GM21360 (cell line): ENCODE results near the gene NHSL2.

Experiments used
- ATAC-seq: cut with Tn5 transposase; IDR thresholded peaks from one replicate; pipeline ENCODE4 v1.9.1; 2021; ENCODE audit warnings: mild to moderate bottlenecking, moderate library complexity; ENCODE audit not compliant: unreplicated experiment

NHSL2 gene

GRCh38 chrX:72016881-72017783 is 106.5 kb downstream of the NHSL2 start:
- ATAC-seq: no peak

- ATAC-seq: peak; percentile 60
Observed at GRCh38 chrX:72018277-72019112, 107.8 kb downstream of the NHSL2 start.

DNA sequence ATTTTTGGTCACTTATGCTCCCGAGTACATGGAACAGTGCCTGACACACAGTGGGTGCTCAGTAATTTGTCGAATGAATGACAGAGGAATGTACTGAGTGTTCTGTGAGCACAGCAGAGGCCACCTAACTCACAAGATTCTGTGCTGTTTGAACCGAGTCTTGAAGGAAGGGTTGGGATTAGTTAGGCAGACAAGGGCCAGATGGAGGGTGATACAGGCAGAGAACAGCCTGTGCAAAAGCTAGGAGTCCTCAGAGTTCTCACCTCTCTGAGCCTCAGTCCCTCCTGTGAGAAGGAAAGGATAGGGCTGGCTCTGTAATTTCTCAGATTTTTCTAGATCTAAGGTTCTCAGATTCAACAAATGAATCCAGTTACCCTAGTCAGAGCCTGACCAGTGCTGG is 108.8 kb downstream of the NHSL2 start:
- ATAC-seq: no peak

DNA sequence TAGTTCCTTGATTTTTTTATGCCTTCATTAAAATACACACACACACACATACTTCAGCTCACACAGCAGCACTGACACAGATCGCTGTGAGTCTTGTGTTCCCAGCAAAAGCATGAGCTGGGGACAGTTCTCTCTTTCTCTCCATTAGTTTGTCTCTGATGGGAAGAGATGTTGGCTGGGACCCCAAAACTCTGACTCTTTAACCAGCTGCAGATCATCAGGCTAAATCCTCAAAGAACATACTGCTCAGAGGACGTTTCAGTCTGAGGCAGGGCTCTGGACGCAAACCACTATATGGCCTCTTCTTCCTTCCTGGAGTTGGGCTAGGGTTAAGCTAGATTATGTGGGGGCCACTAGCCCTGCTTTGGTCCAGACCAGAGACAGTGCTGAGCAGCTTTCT is 109.6 kb downstream of the NHSL2 start:
- no peak for ATAC-seq

- no peak for ATAC-seq
Observed at GRCh38 chrX:72020788-72021187, 110.1 kb downstream of the NHSL2 start.

DNA sequence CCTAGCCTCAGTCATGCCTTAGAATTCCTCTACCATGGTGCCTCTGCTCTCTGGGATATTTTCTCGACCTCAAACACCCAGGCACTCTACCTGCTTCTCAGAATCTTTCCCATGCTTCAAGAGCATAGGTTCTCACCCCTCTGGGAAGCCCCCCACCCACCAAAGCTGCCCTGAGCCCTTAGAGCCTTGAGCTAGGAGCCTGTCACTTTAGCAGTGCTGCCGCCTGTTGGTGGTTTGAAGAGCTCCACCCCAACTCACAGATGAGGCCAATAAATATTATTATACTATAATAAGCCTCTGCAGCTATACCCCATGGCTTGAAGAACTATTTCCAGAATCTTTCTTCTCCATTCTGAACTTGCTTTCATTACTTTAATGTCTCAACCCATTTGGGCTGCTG is 111.3 kb downstream of the NHSL2 start:
- ATAC-seq: no peak

DNA sequence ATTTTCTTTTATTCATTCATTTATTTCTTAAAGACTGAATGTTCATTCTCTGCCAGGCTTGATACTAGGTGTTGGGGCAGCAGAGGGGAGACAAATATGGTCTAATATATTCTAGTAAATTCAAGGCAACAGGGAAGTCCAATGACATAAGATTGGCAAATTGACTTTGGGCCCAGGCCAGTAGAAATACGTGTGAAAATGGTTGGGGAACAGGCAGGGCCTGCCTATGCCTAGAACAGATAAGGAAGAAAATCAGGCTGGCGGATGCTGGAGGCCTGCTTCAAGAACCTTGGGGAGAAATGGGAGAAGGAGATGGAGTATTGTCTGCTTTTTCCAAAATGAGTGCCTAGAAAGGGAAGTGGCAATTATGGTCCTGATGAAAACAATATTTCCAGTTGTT is 112.4 kb downstream of the NHSL2 start:
- ATAC-seq: no peak

DNA sequence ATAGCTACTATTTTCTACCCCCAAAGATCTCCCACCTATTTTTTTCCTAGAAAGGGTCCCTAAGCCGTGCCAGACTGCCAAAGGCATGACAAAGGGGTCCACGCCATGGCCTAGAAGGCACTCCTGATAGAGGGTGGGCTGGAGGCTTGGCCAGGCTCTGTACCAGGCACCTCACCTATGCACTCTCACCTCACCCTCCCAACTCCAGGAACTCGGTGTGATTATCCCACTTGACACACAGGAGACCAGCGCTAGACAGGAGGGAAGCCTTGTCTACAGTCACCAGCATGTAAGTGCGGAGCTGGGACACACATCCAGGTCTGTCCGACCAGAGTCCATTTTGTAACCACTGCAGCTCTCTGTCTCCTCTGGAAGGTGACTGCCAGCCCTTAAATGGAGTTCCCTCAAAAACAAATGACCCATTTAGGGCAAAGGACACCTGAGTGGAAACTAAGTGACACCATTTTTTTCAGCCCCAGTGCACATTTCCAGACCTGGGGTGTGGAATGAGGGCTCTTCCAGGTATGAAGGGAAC is 114.7 kb downstream of the NHSL2 start:
- ATAC-seq: no peak

DNA sequence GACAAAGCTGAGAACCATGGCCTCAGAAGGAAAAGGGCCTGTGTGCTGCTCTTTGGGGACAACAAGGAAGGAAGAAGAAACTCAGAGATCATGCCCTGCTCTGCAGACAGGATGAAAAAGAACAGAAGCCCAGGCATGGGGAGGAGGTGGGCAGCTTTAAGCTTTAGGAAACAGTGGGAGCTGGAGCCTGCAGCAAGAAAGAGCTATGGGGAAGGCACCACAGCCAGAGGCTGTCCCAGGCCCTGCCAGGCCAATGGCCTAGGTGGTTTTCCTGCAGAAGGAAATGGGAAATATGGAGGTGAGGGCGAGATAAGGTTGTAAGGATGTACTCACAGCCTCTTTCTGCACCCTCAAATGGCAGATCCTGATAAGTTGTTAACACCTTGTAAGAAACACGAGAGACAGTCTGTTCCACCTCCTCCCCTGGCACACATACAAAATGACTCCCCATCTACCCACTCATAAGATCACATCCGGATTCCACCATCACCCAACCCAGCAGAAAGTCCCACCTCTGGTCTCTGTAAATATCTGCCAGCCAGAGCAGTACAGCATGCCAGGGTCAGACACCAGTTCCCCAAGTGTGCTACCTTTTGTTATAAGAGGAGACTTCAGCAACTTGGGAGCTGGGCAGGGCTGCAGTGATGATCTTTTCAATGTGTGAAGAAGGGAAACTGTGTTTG is 115.8 kb downstream of the NHSL2 start:
- ATAC-seq: no peak

GRCh38 chrX:72027024-72027913 is 116.6 kb downstream of the NHSL2 start:
- no peak for ATAC-seq

DNA sequence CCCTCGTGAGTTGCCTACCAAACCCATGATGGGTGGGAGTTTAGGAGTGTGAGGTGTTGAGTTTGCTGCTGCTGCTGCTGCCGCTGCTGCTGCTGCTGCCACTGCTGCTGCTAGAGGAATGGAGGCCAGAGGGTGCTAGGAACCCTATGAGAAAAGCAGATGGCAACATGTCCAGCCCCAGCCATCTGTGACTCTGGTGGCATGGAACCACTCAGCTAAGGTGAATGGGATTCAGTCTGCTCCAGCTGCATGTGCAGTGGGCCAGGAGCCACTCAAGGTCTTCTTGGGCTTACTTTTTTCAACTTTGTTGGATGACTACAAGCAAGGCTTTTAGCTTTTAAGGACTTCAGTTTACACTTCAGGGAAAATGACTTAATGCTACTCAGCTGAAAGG is 117.3 kb downstream of the NHSL2 start:
- ATAC-seq: no peak

DNA sequence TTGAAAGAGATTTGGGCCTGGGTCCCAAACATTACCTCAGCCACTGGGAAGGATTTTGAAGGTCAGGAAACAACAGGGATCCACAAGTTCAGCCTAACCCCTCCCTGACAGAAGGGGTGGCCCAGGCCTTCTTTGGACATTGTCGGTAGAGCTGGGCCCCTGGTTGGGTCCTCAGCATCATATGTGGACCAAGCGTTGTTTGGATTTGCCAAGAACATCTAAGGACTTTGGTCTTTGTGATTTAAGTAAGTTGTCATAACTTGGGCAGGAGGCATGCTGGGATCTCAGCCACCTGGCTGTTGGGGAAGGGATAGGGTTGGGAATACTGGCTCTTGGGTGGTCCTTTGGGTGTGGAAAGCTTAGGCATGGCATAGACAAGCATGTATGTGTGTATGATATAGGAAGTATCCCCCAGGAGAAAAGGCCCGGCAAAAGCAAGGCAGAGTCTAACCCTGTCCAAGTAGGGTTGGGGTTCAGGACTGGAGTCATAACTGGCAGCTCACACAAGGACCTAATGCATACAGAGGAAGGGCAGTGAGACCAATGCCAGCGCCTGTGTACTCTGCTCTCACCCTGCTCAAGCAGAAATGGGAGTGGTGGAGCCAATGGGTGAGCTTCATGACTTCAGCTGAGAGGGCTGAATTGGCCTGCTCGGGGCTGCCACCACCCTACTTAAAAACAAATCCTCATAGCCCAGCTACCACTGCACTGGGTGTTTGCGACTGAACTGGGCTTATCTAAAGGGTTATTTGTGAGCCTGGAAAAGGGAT is 118.2 kb downstream of the NHSL2 start:
- no peak for ATAC-seq

DNA sequence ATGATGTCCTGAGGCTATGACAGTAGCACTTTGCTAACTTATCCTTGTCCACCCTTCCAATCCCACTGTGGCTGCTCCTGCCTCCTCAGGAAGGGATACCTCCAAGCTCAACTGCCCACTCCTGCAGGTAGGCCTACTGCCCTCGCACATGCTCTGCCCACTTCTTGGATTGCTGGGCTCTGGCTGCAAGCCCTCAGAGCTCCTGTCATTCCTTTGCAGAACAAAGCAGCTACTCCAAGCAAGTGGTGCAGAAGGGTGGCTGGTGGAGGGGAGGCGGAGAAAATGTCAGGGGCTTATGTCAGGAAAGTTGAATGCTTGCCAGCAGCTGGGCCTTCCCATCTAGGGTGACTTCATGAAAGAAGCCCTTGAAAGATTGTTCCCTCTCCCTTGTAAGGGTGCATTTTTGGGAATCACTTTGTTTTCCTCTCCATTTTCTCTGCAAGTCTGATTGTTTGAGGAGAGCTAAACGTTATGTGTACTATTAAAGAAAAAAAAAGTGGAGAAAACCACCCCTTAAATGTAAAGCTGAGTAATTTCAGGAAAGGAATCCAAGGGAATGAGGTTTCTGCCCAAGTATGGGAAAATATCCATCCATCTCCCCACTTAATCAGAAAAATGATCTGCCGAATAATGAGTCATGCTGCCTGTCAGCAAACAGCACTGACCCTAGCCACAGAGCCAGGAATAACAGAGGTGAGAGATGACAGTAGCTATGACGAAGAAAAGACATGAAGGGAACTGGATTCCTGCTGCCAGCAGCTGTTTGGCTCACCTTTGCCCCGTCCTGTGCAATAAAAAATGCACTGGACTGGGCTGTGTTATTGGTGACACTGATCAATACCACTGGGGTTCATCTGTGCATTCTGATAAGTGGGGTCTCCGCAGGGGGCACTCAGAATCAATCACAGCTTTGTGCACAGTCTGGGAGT is 119.1 kb downstream of the NHSL2 start:
- ATAC-seq: no peak

DNA sequence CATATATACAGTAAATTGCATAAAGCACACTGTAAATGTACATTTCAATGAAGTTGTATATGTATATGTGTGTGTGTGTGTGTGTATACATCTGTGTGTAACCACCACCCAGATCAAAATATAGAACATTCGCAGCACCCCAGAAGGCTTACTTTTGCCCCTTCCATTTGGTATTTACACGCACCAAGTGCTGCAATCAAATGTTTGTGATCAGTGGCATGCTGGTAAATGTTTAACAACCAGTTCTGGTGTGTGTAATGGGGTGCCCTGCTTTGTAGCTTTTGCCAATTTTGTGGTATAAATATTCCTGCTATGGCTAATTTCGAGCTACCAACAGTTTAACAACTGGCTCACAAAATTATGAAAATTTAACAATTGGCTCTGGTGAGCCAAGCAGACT is 119.8 kb downstream of the NHSL2 start:
- no peak for ATAC-seq

DNA sequence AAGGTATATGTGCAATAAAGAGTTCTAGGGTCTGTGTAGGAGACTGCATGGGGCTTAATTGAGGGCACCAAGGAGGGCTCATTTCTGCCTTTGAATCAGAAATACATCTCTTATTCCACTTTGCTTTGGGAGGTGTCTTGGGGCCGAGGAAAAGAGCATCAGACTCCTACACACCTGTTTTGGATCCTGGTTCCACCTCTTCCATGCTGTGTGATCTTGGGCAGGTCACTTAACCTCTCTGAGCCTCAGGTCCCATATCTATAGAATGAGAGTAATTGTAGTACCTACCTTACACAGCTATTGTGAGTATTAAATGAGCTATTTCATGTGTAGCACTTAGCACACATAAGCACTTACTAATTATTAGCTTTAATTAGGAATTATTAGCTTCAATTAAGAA is 120.5 kb downstream of the NHSL2 start:
- ATAC-seq: no peak

DNA sequence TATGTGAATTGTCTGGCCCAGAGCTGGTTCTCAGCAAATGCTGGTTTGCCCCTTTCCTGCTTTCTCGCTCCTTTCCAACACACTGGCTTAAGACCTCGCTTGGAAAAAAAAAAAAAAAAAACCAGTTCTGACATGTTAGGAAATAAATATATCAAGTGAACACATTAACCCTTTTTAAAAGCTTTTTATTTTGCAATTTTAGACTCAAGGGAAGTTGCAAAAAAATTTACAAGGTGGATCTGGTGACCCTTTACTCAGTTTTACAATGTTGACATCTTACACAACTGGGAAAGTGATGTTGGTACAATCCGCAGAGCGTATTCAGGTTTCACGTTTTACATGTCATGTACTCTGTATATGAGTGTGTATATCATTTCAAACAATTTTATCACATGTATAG is 121.0 kb downstream of the NHSL2 start:
- ATAC-seq: no peak

DNA sequence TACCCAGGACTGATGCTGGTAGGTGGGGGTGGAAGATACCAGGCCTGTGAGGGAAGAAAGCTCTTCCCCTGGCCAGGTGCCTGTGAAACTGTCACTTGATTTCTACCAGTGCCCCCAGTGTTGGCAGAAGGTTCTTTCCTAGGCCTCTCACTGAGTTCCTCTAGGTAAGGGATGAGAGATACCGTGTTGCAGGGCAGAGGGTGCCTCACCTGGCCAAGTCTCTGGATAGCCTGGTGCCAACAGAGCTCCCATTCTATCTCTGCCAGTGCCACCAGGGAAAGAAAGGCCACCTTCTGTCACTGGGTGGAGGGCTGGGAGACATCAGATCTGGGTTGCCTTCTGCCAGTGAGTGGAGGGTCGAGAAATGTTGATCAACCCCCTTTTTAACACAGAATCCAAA is 127.0 kb downstream of the NHSL2 start:
- ATAC-seq: no peak

DNA sequence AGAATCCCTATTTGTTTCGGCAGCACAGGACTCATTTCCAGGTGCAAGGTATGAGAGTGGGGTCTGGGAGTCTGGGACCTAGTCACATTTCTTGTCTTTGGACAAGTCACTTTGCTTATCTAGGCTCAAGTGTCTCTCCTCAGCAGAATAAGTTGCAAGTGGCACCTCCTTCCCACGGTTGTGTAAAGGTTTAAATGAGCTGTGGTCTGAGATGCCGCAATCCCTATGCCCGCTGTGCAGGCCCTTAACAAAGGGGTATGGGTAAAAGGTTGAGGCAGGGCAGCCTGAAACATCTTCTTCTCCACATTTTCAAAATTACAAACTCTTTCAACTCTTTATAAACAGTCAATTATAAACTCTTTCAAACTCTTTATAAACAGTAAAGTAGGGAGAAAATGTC is 127.4 kb downstream of the NHSL2 start:
- ATAC-seq: no peak
